ENCODE measurements around the gene ZNF785.
"Not testable (repeated sequence)": the region's sequence is repeated elsewhere in the genome, so short reads cannot be mapped to it uniquely, and the experiment has no call there.

The ZNF785 gene

GRCh38 chr16:30565526-30565925 is 20.0 kb downstream of the ZNF785 start:
- DNase-seq (ENCODE audit: low read depth): no peak

DNA sequence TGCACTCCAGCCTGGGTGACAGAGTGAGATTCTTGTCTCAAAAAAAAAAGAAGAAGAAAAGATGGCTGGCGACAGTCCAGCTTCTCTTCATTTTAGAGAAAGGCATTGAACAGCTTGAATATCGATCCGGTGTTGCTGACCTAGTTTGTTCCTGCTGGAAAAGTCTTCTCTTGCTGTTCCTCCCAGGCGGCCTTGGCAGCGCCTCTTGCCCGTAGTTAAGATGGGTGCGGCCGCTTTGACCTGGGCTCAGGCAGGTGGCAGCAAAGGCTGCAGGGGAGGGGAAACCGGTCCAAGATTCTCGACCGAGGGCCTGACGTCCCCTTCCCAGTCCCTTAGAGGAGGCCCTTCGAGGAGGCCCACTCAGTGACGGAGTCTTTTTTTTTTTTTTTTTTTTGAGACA is 23.5 kb downstream of the ZNF785 start:
- DNase-seq (ENCODE audit: low read depth): no peak

DNA sequence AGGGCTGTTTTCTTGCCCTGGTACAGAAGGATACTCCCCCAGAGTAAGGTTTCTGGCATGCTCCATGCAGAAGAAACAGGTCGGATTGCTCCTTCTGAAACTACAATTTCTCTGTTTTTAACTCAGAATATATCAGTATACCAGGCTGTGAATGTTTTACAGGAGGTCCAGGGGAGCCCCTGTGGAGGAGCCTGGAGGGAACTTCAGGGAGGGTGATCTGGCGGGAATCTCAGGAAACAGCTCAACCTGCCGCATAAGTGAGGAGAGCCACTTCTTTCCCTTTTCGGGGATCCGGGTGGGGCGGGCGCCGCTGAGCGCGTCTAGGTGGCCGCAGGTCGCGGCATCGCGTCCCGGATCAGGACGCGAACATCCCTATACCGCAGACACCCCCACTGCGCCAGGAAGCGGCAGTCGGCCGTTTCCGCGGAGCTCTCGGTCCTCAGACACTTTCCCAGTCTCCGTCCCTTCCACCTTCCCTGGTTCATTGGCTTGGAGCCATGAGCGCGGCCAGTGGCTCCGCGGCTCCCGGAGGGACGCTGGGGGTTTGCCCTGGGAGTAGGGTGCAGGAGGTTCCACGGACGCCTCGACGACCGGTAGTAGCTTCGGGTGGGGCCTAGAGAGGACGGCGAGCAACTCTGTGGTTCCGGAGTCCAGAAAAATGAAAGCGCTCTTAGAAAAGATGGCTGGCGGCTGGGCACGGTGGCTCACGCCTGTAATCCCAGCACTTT is 24.2 kb downstream of the ZNF785 start:
- no peak for DNase-seq (ENCODE audit: low read depth)

DNA sequence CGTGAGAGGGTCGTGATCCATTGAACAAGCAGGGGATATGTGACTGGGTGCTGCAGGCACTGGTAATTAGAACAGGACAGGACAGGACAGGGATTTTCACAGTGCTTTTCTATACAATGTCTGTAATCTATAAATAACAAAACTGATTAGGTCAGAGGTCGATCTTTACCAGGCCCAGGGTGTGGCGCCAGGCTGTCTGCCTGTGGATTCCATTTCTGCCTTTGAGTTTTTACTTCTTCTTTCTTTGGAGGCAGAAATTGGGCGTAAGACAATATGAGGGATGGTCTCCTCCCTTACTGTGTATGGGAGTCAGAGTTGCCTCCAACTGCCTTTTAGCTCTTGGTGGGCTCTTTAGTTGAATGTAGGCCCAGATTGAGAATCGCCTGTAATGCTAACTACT is 25.8 kb downstream of the ZNF785 start:
- no peak for DNase-seq (ENCODE audit: low read depth)

- DNase-seq (ENCODE audit: low read depth): no peak
These were observed 26.6 kb downstream of the ZNF785 start for GRCh38 chr16:30558789-30559377.

GRCh38 chr16:30557957-30558788 is 27.3 kb downstream of the ZNF785 start, which contains the start of gene ZNF764:
ZNF764 (minus strand) TSS chr16:30558374; CDS start chr16:30558182, 192 bp downstream.
- peak; percentile 95 for DNase-seq (ENCODE audit: low read depth)

DNA sequence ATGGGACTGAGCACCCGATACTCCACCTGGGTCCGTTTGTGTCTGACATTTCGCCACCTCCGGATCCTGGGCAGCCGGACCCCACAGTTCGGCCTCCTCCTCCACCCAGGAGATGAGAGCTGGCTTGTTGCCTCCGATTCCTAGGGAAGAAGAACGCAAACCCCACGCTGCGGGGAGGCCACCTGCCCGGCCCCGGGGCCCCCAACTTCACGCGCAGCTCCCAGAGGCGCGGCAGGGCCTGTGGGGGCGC is 27.9 kb downstream of the ZNF785 start:
- DNase-seq (ENCODE audit: low read depth): no peak

DNA sequence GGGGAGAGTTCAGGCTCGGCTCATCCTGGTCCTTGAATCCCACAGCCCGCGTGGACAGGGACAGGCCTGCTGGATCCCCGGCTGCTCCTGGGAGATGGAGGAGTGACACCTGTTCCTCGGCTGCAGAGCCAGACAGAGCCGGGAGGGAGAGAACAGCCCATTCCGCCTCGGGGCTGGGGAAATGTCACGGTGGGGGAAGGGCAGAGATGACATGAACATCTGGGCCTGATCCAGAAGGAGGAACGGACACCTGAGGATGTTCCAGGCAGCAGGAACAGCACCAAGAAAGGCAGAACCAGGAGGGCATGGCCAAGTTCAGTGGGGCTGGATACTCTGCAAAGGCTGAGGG is 29.4 kb downstream of the ZNF785 start:
- no peak for DNase-seq (ENCODE audit: low read depth)

DNA sequence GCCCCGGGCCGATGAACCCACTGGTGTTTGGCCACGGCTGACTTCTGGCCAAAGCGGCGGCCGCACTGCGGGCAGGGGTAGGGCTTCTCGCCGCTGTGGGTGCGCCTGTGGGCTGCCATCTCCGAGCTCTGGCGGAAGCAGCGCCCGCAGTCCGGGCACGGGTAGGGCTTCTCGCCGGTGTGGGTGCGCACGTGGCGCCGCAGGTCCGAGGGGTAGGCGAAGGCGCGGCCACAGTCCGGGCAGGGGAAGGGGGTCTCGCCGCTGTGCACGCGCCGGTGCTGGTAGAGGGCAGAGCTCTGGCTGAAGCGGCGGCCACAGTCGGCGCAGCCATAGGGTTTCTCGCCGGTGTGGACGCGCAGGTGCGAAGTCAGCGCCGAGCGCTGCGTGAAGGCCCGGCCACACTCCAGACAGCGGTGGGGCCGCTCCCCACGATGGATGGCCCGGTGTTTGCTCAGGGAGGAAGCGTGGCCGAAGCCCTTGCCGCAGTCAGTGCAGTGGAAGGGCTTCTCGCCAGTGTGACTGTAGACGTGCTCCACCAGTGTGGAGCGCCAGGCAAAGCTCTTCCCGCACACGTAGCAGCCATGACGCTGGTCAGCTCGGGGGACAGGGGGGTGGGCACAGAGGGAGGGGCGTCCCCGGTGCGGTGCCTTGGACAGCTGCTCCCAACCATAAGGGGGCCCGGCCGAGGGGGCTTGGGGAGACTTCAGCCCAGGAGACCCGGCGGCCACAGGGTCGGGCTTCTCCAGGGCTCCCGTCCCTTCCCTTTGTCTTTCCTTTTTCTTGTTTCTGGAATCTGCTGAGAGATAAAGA is 30.0 kb downstream of the ZNF785 start:
- no peak for DNase-seq (ENCODE audit: low read depth)

- no peak for DNase-seq (ENCODE audit: low read depth)
These were observed 30.8 kb downstream of the ZNF785 start for GRCh38 chr16:30554557-30555314.

DNA sequence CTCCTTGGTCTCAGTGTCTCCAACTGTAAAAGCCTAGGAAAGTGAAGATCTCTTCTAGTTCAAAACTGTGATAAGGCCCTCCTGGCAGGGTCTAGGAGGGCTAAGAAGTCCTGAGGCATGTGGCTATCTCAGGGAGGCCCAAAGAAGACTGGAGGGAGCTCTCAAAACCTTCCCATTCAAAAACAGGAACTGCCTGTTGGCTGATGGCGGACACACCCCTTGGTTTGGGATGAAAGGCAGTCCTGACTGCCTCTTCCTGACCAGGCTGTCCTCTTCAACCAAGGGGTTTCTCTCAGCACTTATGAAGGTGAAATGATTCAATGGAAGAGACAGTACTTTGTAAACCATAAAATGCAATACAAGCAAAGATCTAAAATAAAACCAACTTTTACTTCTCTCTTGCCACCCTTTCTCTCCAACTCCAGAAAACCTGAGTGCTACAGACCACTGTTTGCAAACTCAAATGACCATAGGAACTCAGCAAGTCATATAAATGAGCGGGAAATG is 32.1 kb downstream of the ZNF785 start:
- DNase-seq (ENCODE audit: low read depth): no peak

GRCh38 chr16:30552956-30553355 is 32.5 kb downstream of the ZNF785 start:
- DNase-seq (ENCODE audit: low read depth): no peak

- DNase-seq (ENCODE audit: low read depth): no peak
These were observed 33.7 kb downstream of the ZNF785 start for GRCh38 chr16:30551781-30552180.

GRCh38 chr16:30548416-30549253 is 36.9 kb downstream of the ZNF785 start:
- DNase-seq (ENCODE audit: low read depth): no peak

- DNase-seq (ENCODE audit: low read depth): no peak
These were observed 39.4 kb downstream of the ZNF785 start for GRCh38 chr16:30546115-30546514.

- DNase-seq (ENCODE audit: low read depth): no peak
These were observed 42.4 kb downstream of the ZNF785 start for GRCh38 chr16:30543067-30543466.

- DNase-seq (ENCODE audit: low read depth): no peak
These were observed 43.8 kb downstream of the ZNF785 start for GRCh38 chr16:30541502-30542329.

- DNase-seq (ENCODE audit: low read depth): not testable (repeated sequence)
These were observed 44.5 kb downstream of the ZNF785 start for GRCh38 chr16:30540916-30541464.

GRCh38 chr16:30539986-30540526 is 45.4 kb downstream of the ZNF785 start:
- DNase-seq (ENCODE audit: low read depth): not testable (repeated sequence)

All from stimulated activated CD8-positive, alpha-beta memory T cell treated with anti-CD3 and anti-CD28 coated beads, Interleukin-12 subunit alpha, Interleukin-12 subunit beta, amount 100 ng/mL, for 1 hour (primary cell).